HG03342 (cell line): Measurements from ENCODE around the gene QSOX2.
"Not testable (repeated sequence)": the region's sequence is repeated elsewhere in the genome, so short reads cannot be mapped to it uniquely, and the experiment has no call there.

Experiments
- ATAC-seq: cut with Tn5 transposase; IDR thresholded peaks from one replicate; pipeline ENCODE4 v1.9.1; 2021; ENCODE audit warnings: mild to moderate bottlenecking, moderate library complexity; ENCODE audit not compliant: unreplicated experiment

Gene QSOX2

DNA sequence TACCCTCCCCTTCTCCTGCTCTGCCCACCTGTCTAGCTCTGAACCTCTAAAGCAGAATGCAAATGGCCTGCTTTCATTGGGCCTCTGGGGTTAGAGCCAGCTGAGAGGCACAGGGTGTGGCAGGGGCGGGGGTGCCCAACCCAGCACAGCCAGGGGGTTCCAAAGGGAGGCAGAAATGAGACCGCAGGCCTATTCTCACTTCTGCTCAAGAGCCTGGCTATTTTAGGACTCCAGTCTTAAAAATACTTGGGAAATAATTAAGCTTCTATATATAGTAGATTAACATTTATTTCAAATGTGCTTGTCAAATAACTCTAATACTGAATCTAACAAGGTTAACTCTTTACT lies 5.7 kb downstream of the QSOX2 start:
- ATAC-seq = no peak

DNA sequence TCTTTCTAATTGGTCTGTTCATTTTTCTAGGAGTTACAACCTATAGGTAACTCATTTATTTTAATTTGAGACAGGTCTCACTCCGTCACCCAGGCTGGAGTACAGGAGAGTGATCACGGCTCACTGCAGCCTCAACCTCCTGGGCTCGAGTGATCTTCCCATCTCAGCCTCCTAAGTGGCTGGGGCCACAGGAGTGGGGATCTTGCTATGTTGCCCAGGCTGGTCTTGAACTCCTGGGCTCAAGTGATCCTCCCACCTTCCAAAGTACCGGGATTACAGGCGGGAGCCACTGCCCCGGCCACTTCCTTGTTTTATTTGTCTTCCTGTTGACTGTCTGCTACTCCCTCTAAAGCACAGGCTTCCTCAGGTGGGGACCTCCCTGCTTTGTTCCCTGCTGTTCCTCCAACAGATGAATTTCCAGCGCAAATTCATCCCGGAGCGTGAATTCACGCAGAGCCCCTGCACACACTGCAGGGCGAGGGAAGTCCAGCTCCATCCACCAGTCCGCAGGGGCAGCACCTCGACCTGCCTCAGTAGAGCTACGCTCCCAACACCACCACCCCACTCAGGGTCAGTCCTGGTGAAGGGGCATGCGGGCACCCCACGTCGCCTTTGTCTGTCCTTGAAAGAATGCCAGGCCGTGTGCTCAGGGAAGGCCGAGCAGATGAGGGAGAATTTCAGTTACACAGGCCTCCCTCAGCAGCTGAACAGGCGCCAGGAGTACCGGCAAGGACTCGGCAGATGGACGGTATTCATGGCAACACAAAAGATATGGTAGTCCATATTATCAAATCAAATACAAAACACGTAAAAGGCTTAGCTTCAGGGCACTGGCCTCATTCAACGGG lies 6.3 kb downstream of the QSOX2 start:
- no peak for ATAC-seq

DNA sequence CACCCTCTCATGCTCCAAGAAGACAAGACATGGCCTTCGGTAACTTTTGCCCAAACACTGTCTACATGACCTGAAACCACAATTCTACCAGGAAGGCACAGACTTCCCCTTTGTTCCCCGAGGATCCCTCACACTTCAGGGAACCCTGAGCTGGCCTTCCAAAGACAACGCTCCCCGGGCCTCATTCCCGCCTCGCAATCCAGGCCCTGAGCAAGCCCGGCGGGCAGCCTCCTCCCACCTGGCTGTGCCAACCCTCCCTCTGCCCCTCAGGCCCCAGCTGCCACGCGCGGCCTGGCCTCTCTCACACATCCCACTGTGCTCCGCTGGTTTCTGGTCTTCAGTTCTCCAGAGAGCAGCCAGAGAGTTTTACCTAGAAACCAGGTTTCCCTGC lies 7.3 kb downstream of the QSOX2 start:
- ATAC-seq = no peak

DNA sequence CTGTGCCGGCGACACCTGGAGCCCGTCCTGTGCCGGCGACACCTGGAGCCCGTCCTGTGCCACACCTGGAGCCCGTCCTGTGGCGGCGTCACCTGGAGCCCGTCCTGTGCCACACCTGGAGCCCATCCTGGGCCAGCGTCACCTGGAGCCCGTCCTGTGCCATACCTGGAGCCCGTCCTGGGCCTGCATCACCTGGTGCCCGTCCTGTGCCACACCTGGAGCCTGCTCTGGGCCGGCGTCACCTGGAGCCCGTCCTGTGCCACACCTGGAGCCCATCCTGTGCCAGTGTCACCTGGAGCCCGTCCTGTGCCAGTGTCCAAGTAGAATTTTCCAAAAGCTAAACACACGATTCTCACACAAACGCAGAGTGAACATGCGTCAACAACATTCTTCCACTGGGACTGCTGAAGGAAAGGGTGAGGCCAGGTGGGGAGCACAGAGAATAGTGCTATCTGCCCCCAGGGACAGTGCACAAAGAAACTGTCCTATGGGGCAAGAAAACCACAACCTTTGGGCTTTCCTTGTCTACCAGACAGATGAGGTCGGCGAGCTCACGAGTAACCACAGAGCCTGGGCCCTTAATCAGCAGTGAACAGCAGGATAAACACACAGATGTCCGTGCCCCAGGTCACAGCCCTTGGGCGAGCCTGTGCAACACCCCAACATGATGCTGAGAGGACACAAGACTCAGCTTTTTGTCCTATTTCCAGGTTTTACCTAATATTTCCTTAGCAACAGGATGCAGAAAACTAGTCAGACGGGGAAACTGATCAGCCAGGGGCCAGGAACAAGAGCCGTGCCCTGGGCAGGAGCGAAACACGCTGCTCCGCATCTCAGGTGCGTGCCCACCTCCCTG lies 7.9 kb downstream of the QSOX2 start:
- ATAC-seq = no peak

DNA sequence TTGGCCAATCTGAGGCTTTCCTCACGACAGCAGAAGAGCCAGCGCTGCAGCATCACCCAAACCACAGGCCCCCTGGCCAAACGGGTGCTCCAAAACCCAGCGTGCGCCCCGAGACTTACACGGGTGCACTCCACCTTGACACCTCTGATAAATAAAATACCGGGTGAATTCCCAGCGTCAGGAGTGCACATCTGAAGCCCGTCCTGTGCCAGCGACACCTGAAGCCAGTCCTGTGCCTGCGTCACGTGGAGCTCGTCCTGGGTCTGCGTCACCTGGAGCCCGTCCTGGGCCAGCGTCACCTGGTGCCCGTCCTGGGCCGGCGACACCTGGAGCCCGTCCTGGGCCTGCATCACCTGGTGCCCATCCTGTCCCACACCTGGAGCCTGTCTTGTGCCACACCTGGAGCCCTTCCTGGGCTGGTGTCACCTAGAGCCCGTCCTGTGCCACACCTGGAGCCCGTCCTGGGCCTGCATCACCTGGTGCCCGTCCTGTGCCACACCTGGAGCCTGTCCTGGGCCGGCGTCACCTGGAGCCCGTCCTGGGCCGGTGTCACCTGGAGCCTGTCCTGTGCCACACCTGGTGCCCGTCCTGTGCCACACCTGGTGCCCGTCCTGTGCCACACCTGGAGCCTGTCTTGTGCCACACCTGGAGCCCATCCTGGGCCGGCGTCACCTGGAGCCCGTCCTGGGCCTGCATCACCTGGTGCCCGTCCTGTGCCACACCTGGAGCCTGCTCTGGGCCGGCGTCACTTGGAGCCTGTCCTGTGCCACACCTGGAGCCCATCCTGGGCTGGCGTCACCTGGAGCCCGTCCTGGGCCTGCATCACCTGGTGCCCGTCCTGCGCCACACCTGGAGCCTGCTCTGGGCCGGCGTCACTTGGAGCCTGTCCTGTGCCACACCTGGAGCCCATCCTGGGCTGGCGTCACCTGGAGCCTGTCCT lies 8.9 kb downstream of the QSOX2 start:
- ATAC-seq = not testable (repeated sequence)

DNA sequence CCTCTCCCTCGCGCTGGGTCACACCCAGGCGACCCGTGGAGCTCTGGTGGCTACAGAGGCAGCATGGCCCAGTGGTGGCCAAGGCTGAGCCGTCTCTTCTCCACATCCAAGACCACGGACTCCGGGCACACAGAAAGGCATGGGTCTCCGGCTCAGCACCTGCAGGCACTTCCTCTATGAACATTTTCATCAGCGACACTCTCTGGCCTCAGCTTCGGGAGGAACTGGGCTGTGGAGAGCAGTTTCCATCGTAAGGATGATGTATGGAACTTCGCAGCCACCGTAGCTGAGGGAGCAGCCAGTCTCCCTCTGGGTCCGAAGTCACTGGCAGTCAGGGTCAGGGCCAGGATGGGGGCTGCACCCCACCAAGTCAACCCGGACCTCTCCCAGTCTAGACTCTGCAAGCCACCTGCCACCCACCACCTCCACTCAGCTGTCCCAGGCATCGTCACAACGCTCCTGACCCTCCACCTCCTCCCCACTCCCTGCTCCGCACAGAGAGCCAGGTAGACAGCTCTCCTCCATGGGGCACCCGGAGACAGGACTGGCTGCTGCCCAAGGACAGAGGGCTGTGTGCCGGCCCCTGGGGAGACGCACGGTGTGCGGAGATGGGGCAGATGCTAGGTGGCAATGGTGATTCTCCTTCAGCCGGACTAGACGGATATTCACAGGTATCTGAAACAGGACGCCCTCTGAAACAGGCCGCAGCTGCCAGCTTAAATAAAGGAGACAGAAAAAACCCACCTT lies 9.7 kb downstream of the QSOX2 start:
- no peak for ATAC-seq

DNA sequence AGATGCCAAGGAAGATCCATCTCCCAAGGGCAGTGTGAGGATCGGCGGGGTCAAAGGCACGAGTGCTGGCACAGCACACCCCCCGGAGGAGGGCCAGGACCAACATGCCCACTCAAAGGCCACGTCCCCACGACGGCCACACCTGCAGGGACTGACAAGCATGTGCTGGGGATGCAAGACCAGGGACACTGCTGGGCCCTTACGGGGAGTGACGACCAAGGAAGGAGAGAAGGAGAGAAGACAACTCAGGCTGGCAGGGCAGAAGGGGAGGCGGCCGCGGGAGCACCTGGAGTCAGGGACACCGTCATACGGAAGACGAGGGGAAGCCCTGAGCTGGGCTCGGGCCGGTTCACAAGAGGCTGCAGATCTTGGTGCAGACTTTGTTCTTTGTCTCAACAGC lies 10.4 kb downstream of the QSOX2 start:
- no peak for ATAC-seq

DNA sequence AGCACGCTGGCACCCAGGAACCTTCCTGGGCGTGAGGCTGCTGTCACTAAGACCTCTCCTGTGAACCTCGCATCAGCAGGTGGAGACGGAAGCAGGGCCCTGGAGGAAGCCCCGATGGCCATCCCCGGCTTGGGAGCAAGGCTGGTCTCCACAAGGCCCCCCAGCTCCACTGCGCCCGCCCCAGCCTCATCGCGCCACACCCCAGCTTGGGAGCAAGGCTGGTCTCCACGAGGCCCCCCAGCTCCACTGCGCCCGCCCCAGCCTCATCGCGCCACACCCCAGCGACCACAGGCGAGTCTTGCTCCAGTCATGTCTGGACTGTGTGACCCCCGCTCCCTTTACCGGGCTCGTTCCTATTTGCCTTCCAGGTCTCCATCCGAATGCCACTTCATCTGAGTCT lies 11.0 kb downstream of the QSOX2 start:
- ATAC-seq = no peak

DNA sequence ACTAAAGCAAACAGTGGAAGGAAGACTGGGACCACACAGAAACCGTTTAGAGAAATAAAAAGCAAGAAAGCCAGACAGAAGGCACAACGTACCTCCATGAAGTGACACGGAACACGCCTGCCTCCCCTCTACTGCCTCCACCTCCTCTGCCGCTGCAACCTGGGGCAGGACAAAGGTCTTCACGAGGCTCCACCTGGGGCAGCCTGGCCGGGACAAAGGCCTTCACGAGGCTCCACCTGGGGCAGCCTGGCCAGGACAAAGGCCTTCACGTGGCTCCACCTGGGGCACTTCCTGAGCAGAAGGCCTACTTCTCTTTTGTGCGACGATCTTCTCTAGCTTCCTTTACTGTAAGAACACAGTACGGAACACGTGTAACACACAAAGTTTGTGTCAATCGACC lies 11.7 kb downstream of the QSOX2 start:
- no peak for ATAC-seq

DNA sequence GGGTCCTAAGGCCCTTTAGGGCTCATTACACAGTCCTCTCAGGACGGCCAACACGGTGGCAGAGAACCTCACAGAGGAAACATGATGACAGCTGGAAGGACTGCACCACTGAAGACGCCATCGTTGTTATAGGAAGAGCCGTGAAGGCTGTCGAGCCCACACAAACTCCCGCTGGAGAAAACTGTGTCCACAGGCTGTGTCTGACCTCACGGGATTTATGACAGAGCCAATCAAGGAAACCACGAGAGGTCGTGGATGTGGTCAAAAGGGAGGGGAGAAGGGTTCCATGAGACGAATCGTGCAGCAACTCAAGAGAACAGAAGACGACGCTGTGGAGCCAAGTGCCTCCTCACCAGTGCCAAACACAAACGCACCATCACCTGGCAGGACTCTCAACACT lies 12.2 kb downstream of the QSOX2 start:
- ATAC-seq = no peak

DNA sequence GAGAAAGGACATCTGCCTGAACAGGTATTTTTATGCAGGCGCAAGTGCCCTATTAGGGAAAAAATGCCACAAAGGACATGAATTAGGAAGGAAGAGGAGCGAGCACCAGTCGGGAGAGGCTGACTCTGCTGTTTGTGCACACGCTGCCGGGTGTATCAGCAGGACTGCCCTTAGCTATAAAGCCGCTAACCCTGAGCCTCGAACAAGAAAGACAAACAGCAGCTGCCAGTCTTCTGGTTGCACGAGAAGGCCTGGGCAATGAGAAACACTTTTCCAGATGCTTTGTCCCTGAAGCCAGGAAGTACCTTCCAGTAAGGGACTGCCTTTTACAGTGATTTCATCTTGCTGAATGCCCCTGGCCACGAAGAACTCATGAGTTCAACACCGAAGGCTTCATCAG lies 12.6 kb downstream of the QSOX2 start:
- no peak for ATAC-seq

DNA sequence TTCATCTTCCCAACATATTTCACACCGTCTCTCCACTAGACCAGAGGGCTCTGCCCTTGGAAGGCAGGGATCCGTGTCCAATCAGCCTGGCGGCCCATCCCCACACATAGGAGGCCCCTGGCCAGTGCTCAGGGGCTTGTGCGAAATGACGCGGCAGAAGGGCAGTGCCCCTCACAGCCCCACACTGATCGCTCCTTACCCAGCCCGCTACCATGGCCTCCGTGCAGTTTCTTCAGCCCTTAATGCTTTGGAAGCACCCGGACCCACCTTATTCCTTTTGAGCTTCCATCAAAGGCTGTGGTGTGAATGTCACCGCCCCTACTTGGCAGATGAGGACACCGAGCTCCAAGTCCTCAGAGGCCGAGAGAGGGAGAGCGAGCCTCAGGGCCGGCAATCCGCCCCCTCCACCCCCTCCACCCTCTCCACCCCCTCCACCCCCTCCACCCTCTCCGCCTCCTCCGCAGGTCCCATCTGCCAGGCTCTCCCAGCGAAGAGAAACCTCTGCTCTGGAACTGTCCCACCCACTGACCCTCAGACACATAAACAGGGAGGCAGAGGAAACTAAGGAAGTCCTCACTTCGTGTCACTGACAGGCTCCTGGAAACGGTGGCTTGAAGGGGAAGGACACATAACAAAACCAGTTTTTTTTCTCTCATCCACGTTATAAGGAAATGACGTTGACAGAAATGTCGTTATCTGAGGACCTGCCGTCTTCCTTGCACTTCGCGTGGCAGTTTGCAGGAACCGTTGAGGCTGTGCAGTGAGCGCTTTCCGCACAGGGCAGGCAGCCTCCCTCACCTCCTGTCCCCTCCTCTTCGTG lies 13.9 kb downstream of the QSOX2 start:
- no peak for ATAC-seq

DNA sequence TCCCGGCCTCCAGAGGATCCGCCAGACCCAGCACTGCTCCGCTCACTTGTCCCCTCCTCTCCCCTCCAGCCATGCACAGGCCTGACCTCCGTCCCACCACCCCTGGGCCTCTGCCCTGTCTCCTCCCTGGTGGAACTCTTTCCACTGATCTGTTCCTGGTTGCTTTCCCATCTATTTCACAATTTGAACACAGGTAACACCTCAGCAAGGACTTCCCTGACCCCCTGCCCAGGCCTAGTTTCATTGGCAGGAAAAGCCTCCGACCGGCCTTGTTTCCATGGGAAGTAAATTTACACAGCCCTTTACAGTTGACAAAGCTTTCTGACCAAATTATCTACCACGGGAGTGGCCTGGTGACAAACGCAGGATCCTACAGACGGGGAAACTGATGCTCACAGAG lies 14.8 kb downstream of the QSOX2 start:
- no peak for ATAC-seq

DNA sequence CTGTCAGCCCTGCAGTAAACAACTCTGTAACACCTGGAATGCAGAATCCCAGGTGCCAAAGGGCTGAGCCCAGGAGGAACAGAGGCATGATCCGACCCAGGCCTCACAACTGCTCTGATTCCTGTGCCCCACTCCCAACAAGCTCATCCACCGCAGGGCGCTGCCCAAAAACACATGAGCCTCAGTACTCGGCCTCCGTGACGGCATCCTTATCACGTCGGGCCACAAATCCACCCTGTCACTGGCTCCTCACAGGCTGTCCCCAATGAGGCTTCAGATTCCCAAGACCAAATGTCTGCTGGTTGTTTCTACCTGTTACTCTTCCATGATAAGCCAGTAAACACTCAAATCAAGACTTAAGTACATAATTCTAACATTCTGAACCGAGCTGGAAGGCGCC lies 15.2 kb downstream of the QSOX2 start:
- no peak for ATAC-seq

DNA sequence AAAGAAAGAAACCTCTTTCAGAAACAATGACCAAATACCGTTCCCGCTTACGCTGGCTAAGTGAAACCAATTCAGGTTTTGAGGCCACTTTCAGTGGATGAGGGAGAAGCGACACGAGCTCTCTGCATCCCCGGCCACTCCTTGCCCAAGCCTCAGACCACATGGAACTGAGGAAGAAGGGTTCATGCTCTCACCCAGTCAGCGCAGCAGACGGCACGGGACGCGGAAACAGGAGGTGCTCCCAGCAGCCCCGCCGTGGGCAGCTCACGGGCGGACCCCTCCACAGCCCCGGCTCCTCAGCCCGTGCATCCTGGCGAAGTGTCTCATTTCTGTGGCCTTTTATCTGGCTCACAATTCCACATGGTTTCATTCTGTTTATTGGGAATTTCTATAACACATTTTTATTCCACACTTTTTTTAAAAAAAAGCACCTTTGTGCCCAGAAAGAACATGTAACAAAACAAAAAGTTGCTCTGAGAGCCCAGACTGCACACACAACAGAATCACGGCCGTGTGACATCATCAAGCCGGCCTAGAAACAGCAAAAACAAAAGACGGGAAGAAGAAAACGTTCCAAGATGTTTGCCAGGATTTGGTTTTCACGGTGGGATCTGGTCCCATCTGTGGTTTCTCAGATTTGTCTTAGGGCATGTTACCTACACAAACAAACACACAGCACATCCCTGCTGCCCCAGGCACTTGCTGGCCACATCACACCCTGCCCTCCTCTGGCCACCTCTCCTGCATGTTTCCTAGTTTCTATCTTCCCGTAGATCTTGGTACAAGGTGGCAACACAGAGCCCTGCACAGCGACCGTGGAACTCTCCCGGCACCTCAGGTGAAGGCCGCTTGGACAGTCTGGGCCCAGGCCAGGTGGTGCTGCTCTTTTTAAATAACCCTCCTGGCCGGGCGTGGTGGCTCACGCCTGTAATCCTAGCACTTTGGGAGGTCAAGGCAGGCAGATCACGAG lies 16.2 kb downstream of the QSOX2 start:
- no peak for ATAC-seq

DNA sequence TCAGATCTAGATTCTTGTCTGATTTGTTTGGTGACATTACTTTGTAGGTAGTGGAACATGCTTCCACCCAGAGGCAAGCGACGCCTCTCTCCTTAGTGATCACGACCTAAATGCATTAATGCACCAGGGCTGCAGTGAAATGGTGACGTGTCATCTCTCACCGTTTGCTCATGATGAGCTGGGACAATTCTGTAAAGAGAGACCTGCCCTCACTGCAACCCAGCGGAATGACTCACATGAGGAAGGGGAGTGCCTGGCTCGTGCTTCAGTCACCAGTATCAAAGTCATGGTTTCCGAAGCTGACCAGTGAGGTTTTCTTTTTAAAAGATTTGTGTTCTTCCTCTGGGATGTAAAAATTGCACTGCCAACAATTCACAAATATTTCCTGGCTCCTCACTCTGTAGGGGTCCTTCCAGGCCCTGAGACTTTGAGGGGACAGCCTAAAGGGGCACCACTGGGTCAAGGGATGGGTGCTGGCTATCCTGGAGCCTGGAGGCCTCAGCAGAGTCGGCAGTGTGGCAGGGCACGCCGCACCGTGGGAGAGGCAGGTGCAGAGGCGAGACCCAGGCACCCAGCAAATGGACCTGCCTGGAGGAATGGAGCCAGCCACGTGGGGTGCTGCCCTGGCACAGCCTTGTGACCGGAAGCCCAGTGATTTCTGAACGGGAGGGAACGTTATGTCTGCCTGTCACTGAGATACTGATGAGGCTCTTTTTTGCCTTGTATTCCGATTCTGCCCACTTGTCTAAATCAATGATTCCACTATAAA lies 17.3 kb downstream of the QSOX2 start:
- no peak for ATAC-seq

DNA sequence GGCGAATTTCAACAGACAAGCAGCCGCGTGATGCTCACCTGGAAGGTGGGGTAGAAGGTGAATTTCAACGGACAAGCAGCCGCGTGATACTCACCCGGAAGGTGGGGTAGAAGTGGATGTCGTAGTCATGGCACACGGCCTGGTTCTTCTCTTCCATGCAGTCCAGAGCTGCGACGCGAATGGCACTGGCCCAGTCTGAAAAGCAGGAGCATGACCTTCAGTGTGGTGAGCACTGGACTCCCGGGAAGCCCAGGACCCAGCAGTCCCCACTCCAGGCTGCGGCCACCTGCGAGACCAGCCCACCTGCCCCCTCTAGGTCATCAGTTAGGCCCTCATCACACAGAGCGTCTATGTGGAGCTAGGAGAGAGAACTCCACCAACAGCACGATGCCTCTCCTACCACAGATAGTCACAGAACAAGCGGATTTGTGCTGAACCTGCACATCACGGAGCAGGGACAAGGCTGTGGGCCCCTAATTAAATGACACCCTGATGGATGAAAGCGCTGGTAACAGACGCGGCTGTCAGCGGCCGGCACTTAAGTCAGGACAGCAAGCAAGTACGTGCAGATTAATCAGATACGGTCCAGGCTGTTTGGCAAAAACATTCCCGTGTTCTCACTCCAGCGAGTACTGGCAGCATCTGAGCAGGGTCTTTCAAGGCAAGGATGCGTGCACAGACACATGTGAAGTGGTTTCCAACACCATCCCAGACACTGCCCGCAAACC lies 18.8 kb downstream of the QSOX2 start:
- ATAC-seq = no peak
